Measurements from ENCODE around the gene MISP3.
A peak's percentile ranks its signal among the peaks of the same experiment; 100 is the strongest.

- TF ChIP-seq CTCF (conservative IDR thresholded peaks at IDR 0.05), result peak; percentile 99
- peak; percentile 43; the same call in 1 of the 2 replicates for TF ChIP-seq ZFX (IDR thresholded peaks at IDR 0.05)
Measured at GRCh38 chr19:14073261-14073924, 807 bp downstream of the MISP3 start.
